HepG2 (cell line): ENCODE data around the gene TPD52L2. TPM values are rescaled to one million over a fixed set of nuclear protein-coding genes. Genes with fewer than 3 reads are reported as not detected.
A peak's percentile ranks its signal among the peaks of the same experiment; 100 is the strongest.

ENCODE experiments used
- CREB1 ChIP-seq, 2 experiments: fragments of 450-650 bp in 1 of 2; IDR thresholded peaks; 2 replicates each; pipeline ENCODE4 v1.6.1; 2016 to 2017; ENCODE audit warnings: control low read depth in 1 of 2, mild to moderate bottlenecking in 1 of 2, missing compliant biosample characterization in 1 of 2, missing genetic modification characterization in 1 of 2
- CREM ChIP-seq, 2 experiments: sonication (generic) in 1 of 2; formaldehyde crosslinking in 1 of 2; IDR thresholded peaks; 2 replicates each; pipeline versions ENCODE4 v1.4.0 to v1.6.1; 2016 to 2020; ENCODE audit warnings: antibody characterized with exemption in 1 of 2, mild to moderate bottlenecking in 1 of 2, missing genetic modification reagents in 1 of 2
- FLYWCH1 ChIP-seq: sonication (generic); formaldehyde crosslinking; IDR thresholded peaks from 2 replicates; pipeline ENCODE4 v1.8.1; 2023; ENCODE audit warnings: mild to moderate bottlenecking, missing genetic modification reagents
- HDAC6 ChIP-seq: fragments of 200-600 bp; sonication (generic); IDR thresholded peaks from 2 replicates; pipeline ENCODE4 v1.7.0; 2017; ENCODE audit warnings: mild to moderate bottlenecking, antibody characterized with exemption, low read length, low read depth
- HHEX ChIP-seq: IDR thresholded peaks from 2 replicates; pipeline ENCODE4 v1.6.1; 2016; ENCODE audit warnings: control low read depth
- HIVEP1 ChIP-seq: sonication (generic); formaldehyde crosslinking; IDR thresholded peaks from 2 replicates; pipeline ENCODE4 v1.4.0; 2020; ENCODE audit warnings: mild to moderate bottlenecking, missing genetic modification reagents
- IRF9 ChIP-seq: sonication (generic); formaldehyde crosslinking; IDR thresholded peaks from 2 replicates; pipeline ENCODE4 v1.8.0; 2022; ENCODE audit warnings: missing genetic modification reagents, mild to moderate bottlenecking, borderline replicate concordance
- KLF6 ChIP-seq: IDR thresholded peaks from 2 replicates; pipeline ENCODE4 v1.8.0; 2016; ENCODE audit warnings: missing biosample characterization, missing genetic modification reagents
- MEIS1 ChIP-seq: sonication (generic); formaldehyde crosslinking; IDR thresholded peaks from 2 replicates; pipeline ENCODE4 v1.9.0; 2021; ENCODE audit warnings: mild to moderate bottlenecking, missing genetic modification reagents, moderate library complexity, borderline replicate concordance
- MTF2 ChIP-seq: sonication (generic); formaldehyde crosslinking; IDR thresholded peaks from 2 replicates; pipeline ENCODE4 v1.5.0; 2020; ENCODE audit warnings: missing genetic modification reagents, borderline replicate concordance
- NR2F6 ChIP-seq, 2 experiments: IDR thresholded peaks; 2 replicates each; pipeline ENCODE4 v1.6.1; 2016; ENCODE audit warnings: antibody characterized with exemption in 1 of 2, mild to moderate bottlenecking in 1 of 2
- PHF20 ChIP-seq: sonication (generic); formaldehyde crosslinking; IDR thresholded peaks from 2 replicates; pipeline ENCODE4 v1.5.0; 2020; ENCODE audit warnings: mild to moderate bottlenecking, missing genetic modification reagents
- PLRG1 ChIP-seq: fragments of 450-650 bp; conservative IDR thresholded peaks from 2 replicates; pipeline ENCODE4 v1.6.1; 2016
- SETDB1 ChIP-seq: sonication (generic); formaldehyde crosslinking; IDR thresholded peaks from 2 replicates; pipeline ENCODE4 v1.5.1; 2020; ENCODE audit warnings: missing genetic modification reagents, mild to moderate bottlenecking, borderline replicate concordance
- SRSF1 ChIP-seq: fragments of 200-400 bp; formaldehyde crosslinking; optimal IDR thresholded peaks from 2 replicates; pipeline ENCODE3; 2017; ENCODE audit warnings: mild to moderate bottlenecking, low read depth, low read length, moderate library complexity
- TARDBP ChIP-seq: sonication (generic); formaldehyde crosslinking; IDR thresholded peaks from 2 replicates; pipeline ENCODE4 v1.8.0; 2022; ENCODE audit warnings: mild to moderate bottlenecking, missing genetic modification reagents
- THAP11 ChIP-seq: IDR thresholded peaks from 2 replicates; pipeline ENCODE4 v1.6.1; 2016; ENCODE audit warnings: missing biosample characterization, missing genetic modification reagents
- ZNF264 ChIP-seq: sonication (generic); formaldehyde crosslinking; IDR thresholded peaks from 2 replicates; pipeline ENCODE4 v1.4.0; 2020; ENCODE audit warnings: missing genetic modification reagents
- ZNF615 ChIP-seq: sonication (generic); formaldehyde crosslinking; IDR thresholded peaks from 2 replicates; pipeline ENCODE4 v1.5.0; 2020; ENCODE audit warnings: mild to moderate bottlenecking, missing genetic modification reagents, borderline replicate concordance
- ZNF850 ChIP-seq: sonication (generic); formaldehyde crosslinking; conservative IDR thresholded peaks from 2 replicates; pipeline ENCODE4 v1.9.0; 2021; ENCODE audit warnings: mild to moderate bottlenecking, missing genetic modification reagents
- polyA plus RNA-seq, 8 experiments: library from polyadenylated mRNA; depleted of rRNA in 3 of 8; stranded (reverse) in 7 of 8; unstranded in 1 of 8; fragments of >200 nt; fragmentation: Illumina TruSeq in 4 of 8; extraction: Trizol in 4 of 8; gene quantifications; 2 replicates each; pipeline versions ENCODE4 v1.2.1 to v1.2.3, GENCODE V29; 2011 to 2016; ENCODE audit warnings: low read depth in 4 of 8, missing spikeins in 1 of 8, mixed read lengths in 1 of 8; ENCODE audit not compliant: insufficient read depth in 1 of 8
- total RNA-seq, 5 experiments: library from RNA; depleted of rRNA; stranded (reverse); fragments of >200 nt; fragmentation: Illumina TruSeq; extraction: Trizol; gene quantifications; 2 replicates each; pipeline ENCODE4 v1.2.3, GENCODE V29; 2016; ENCODE audit warnings: low read depth in 1 of 5
- TF ChIP-seq, protein P1 (sequence below): sonication (generic); formaldehyde crosslinking; conservative IDR thresholded peaks from 2 replicates; pipeline ENCODE4 v1.5.0; 2020; ENCODE audit warnings: missing genetic modification reagents
- TF ChIP-seq, protein P2 (sequence below): sonication (generic); formaldehyde crosslinking; IDR thresholded peaks from 2 replicates; pipeline ENCODE4 v1.8.0; 2023; ENCODE audit warnings: mild to moderate bottlenecking, missing genetic modification reagents
- TF ChIP-seq, protein P3 (sequence below): IDR thresholded peaks from 2 replicates; pipeline ENCODE4 v1.6.1; 2018; ENCODE audit warnings: missing genetic modification reagents, mild to moderate bottlenecking, missing compliant biosample characterization

The TPD52L2 gene
- total and polyA plus RNA-seq, 2 of the 13 experiments (the other 11 are each of a cell fraction or from before 2014, with no cell fraction given): 156 to 184 TPM

GRCh38 chr20:63858393-63859165 lies 6.5 kb upstream of the TPD52L2 start (continued):
- TF ChIP-seq, protein P1, sequence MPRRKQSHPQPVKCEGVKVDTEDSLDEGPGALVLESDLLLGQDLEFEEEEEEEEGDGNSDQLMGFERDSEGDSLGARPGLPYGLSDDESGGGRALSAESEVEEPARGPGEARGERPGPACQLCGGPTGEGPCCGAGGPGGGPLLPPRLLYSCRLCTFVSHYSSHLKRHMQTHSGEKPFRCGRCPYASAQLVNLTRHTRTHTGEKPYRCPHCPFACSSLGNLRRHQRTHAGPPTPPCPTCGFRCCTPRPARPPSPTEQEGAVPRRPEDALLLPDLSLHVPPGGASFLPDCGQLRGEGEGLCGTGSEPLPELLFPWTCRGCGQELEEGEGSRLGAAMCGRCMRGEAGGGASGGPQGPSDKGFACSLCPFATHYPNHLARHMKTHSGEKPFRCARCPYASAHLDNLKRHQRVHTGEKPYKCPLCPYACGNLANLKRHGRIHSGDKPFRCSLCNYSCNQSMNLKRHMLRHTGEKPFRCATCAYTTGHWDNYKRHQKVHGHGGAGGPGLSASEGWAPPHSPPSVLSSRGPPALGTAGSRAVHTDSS (CRISPR knock-in tag): no peak
- TF ChIP-seq SETDB1 (CRISPR knock-in tag): 0 out of 2 replicates have a peak, but pooled peaks have one; percentile 5
- TF ChIP-seq IRF9 (CRISPR knock-in tag): no peak
- TF ChIP-seq ZNF615 (CRISPR knock-in tag): no peak; the same call in 1 of the 2 replicates
- no peak for TF ChIP-seq HIVEP1 (CRISPR knock-in tag)
- no peak for TF ChIP-seq MEIS1
- TF ChIP-seq TARDBP (CRISPR knock-in tag): peak; percentile 74
- no peak for TF ChIP-seq CREM (IDR thresholded peaks at IDR 0.05)
- no peak for TF ChIP-seq CREM (CRISPR knock-in tag; IDR thresholded peaks at IDR 0.05)
- TF ChIP-seq HDAC6: no peak
- TF ChIP-seq FLYWCH1 (CRISPR knock-in tag): no peak; the same call in 1 of the 2 replicates
- peak; percentile 22; the same call in 1 of the 2 replicates for TF ChIP-seq ZNF264 (CRISPR knock-in tag)
- TF ChIP-seq PHF20 (CRISPR knock-in tag): peak; percentile 70
- TF ChIP-seq, protein P2, sequence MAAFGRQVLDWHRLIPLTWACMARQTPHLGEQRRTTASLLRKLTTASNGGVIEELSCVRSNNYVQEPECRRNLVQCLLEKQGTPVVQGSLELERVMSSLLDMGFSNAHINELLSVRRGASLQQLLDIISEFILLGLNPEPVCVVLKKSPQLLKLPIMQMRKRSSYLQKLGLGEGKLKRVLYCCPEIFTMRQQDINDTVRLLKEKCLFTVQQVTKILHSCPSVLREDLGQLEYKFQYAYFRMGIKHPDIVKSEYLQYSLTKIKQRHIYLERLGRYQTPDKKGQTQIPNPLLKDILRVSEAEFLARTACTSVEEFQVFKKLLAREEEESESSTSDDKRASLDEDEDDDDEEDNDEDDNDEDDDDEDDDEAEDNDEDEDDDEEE: 0 out of 2 replicates have a peak, but pooled peaks have one; percentile 38
- TF ChIP-seq NR2F6 (IDR thresholded peaks at IDR 0.05): peak; percentile 96
- TF ChIP-seq NR2F6 (CRISPR knock-in tag; IDR thresholded peaks at IDR 0.05): peak; percentile 90
- no peak for TF ChIP-seq CREB1 (IDR thresholded peaks at IDR 0.05)
- no peak for TF ChIP-seq CREB1 (CRISPR knock-in tag; IDR thresholded peaks at IDR 0.05)
- no peak for TF ChIP-seq KLF6 (CRISPR knock-in tag)
- no peak for TF ChIP-seq HHEX
- TF ChIP-seq ZNF850 (CRISPR knock-in tag): 0 out of 2 replicates have a peak, but pooled peaks have one; percentile 47
- no peak for TF ChIP-seq PLRG1
- peak; percentile 54 for TF ChIP-seq THAP11 (CRISPR knock-in tag)
- TF ChIP-seq, protein P3, sequence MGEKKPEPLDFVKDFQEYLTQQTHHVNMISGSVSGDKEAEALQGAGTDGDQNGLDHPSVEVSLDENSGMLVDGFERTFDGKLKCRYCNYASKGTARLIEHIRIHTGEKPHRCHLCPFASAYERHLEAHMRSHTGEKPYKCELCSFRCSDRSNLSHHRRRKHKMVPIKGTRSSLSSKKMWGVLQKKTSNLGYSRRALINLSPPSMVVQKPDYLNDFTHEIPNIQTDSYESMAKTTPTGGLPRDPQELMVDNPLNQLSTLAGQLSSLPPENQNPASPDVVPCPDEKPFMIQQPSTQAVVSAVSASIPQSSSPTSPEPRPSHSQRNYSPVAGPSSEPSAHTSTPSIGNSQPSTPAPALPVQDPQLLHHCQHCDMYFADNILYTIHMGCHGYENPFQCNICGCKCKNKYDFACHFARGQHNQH (CRISPR knock-in tag): peak; percentile 64; the same call in 1 of the 2 replicates
- TF ChIP-seq SRSF1: peak; percentile 93
- no peak for TF ChIP-seq MTF2 (CRISPR knock-in tag)
